HG02943 (cell line): ENCODE data around the gene FURIN.
"Not testable (repeated sequence)": the region's sequence is repeated elsewhere in the genome, so short reads cannot be mapped to it uniquely, and the experiment has no call there.

ENCODE experiments used
- ATAC-seq: cut with Tn5 transposase; IDR thresholded peaks from one replicate; pipeline ENCODE4 v1.9.1; 2021; ENCODE audit warnings: mild to moderate bottlenecking, low read depth, moderate library complexity; ENCODE audit not compliant: unreplicated experiment

Gene FURIN

GRCh38 chr15:90840954-90841353 is 27.4 kb upstream of the FURIN start:
- ATAC-seq: no peak

- ATAC-seq: no peak
Measured at GRCh38 chr15:90844696-90845095, 23.7 kb upstream of the FURIN start.

GRCh38 chr15:90845201-90845949 is 23.0 kb upstream of the FURIN start:
- peak; percentile 71 for ATAC-seq

DNA sequence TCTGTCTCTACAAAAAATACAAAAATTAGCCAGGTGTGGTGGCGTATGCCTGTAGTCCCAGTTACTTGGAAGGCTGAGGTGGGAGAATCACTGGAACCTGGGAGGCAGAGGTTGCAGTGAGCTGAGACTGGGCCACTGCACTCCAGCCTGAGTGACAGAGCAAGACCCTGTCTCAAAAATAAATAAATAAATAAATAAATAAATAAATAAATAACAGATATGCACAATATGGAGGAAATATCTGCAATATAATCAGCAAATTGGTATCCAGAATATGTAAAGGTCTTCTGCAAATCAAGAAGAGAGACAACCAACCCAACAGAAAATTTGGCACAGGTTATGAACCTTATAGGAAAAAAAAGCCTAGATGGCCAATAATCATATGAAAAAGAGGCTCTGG is 19.0 kb upstream of the FURIN start:
- ATAC-seq: not testable (repeated sequence)

DNA sequence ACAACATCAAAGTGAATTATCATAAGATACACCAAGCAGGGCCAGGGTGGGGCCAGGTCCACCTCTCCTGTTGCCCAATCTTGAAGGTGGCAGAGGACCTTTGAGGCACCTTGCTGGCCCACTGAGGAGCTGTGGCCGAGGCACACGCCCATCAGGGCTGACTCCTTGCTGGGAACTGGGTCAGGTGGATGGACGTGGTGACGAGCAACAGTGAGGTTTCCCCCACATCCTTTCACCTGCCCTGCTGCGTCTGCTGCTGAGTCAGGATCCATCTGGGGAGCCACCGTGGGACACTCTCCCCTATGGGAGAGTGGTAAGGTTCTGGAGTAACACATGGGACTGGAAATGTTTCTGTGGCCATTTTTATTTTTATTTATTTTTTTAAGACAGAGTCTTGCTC is 17.3 kb upstream of the FURIN start:
- ATAC-seq: no peak

GRCh38 chr15:90851940-90852339 is 16.4 kb upstream of the FURIN start:
- ATAC-seq: no peak

DNA sequence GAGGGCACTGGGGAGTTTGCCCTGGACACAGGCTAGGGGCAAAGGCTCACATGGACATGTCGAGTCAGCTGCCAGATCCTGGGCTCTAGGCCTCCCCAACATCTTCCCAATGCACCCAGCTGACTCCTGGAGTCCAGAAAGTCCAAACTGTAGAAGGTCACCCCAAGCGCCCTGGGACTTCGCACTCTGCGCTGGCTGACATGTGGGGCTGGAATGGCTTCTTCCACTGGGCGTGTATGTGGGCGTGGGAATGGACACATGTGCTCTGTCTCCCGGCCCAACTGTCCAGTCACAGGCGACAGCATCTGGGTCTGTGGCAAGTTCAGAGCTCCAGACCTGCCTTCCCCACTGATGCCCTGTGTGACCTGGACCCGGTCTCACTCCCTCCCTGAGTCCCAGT is 13.2 kb upstream of the FURIN start:
- ATAC-seq: no peak

GRCh38 chr15:90857337-90857736 is 11.1 kb upstream of the FURIN start:
- ATAC-seq: no peak

- ATAC-seq: no peak
Measured at GRCh38 chr15:90857883-90858443, 10.4 kb upstream of the FURIN start.

- no peak for ATAC-seq
Measured at GRCh38 chr15:90859234-90860131, 8.9 kb upstream of the FURIN start.

GRCh38 chr15:90860450-90860849 is 7.9 kb upstream of the FURIN start:
- ATAC-seq: no peak

DNA sequence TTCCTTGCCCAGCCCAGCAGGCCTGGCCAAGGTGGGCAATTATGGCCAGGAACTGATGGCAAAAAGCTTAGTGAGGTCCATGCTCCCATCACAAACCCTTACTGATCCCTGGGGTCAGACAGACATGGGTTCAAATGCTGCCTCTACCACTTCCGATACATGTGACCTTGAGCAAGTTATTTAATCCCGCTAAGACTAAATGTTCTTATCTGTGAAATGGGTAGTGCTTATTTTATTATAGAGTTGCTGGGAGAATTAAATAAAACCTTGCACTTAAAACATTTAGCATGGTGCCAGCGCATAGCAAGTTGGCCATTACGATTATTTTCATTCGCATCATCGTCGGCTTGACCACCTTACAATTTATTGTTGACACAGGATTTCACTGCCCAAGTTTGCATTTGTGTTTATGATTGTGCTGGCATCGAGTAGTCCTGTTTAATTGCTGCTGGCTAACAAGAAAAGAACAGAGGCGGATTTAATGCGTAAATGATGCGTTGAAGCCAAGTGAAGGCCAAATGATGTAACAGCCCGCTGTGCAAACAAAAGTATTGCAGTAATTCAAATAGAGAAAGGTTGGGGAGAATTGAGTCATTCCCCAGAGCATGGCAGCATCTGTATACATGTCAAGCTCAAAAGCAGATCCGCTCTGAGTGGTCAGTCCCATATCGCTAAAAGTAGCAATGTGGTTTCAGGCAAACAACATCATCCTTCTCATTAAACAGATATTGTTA is 7.3 kb upstream of the FURIN start:
- no peak for ATAC-seq

DNA sequence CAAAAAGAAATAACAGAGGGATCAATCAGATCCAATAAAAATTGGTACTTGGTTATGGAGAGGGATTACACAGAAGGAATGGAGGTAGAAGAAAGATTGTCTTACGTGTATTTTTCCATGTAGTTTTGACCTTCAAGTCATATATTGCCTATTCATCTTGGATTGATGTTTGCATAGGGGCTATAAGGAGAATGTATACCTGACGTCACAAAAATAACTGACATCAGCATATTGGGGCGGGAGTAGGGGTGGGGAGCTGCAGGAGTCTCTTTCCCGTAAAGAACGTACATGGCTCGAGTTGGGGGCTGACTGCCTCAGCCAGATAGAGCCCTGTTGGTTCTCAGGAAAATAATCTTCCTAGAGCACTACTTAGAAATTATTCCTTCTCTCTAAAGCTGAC is 5.9 kb upstream of the FURIN start:
- no peak for ATAC-seq

DNA sequence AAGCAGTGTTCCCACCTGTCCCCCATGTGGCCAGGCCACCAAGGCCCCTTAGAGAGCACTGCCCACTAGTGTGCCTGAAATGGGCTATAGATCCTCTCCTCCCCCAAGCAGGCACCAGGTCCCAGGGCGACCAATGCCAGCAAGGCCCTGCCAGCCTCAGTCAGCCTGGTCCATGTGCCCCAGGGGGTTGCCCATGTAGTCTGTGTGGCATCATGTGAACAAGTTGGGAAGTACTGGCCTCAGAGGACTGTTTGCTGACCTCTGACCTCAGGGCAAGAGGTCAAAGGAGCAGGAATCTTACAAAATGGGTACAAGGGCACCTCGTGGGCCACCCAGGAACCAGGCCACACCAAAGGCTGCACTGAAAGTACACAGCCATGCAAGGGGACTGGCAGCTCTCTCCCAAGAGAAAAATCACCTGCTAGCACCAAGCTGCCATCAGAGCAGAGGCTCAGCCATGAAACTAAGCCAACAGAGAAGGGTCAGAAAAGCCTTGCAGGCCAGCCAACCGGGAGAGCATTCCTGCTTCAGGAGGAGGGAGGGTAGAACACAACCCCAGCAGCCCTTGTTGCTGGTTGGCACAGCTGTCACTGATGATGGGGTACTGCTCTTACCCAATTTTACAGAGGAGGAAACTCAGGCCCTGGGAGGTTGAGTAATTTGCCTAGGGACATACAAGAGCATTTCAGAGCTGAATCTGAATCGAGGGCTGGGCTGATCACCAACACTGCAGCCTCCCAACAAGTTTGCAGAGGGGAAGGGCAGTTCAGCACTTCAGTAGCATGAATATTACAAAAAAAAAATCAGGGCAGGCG is 5.2 kb upstream of the FURIN start:
- ATAC-seq: no peak

- ATAC-seq: no peak
Measured at GRCh38 chr15:90863987-90864386, 4.4 kb upstream of the FURIN start.

DNA sequence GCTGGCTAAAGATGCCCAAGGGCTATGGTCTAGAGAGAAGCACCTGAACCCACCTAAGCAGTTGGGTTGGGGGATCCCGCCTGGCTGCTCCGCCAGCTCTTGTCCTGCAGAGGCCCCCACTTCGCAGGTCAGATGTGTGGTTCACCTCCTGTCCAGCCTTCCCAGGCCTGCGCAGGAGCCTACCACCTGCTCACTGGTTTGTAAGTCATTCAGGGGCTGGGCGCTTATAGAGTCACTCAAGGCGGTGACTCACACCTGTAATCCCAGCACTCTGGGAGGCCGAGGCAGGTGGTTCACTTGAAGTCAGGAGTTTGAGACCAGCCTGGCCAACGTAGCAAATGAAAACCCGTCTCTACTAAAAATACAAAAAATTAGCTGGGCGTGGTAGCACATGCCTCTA is 3.9 kb upstream of the FURIN start:
- ATAC-seq: no peak

GRCh38 chr15:90865702-90866101 is 2.7 kb upstream of the FURIN start:
- ATAC-seq: no peak

DNA sequence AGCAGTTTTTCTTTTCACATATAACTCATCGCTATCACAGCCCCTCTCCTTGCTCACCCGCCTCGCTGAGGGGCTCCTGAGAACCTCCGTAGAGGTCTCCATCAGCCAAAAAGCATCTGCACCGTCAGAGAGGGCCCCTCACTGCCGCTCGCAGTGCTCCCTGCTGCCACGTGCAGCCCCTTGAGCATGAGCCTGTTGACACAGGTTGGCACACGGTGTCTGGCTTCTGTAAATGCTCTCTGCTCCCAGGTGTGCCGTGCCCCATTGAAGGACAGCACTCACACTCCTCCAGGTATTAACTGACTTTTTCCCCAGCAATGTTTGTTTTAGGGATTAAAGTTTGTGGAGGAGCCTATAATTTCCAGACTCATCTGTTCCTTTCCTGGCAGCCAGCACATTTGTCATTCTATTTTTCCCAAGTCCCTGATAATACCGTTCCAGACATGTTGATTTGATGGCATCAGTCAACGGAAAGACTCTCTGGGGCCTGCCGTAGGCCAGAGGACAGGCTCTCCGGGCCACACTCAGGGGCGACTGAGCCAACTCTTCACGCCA is 2.1 kb upstream of the FURIN start:
- ATAC-seq: no peak

- ATAC-seq: no peak
Measured at GRCh38 chr15:90866800-90867199, 1.6 kb upstream of the FURIN start.

- ATAC-seq: no peak
Measured at GRCh38 chr15:90869140-90869541, 753 bp downstream of the FURIN start.
